MM.1S (cell line): ENCODE data around the gene TIMM44.
A peak's percentile ranks its signal among the peaks of the same experiment; 100 is the strongest.
"Not testable (repeated sequence)": the region's sequence is repeated elsewhere in the genome, so short reads cannot be mapped to it uniquely, and the experiment has no call there.

Source experiments
- DNase-seq: peaks from one replicate; pipeline ENCODE4 v3.0.0-alpha.2; 2015
- H2AFZ ChIP-seq: fragments of 300-600 bp; sonication (generic); 2 replicates; pipeline ENCODE4 v1.6.0; 2016; ENCODE audit warnings: antibody characterized with exemption, low read length
- H3F3A ChIP-seq: fragments of 300-600 bp; sonication (generic); 2 replicates; pipeline ENCODE4 v1.6.1; 2016; ENCODE audit warnings: mild to moderate bottlenecking, antibody characterized with exemption, low read length, moderate library complexity, mixed read lengths; ENCODE audit not compliant: insufficient read depth
- H3K27ac ChIP-seq: fragments of 300-600 bp; sonication (generic); 2 replicates; pipeline ENCODE4 v1.5.1; 2016; ENCODE audit warnings: mild to moderate bottlenecking, low read length
- H3K27me3 ChIP-seq: fragments of 300-600 bp; sonication (generic); replicated peaks from 2 replicates; pipeline ENCODE4 v1.6.0; 2016; ENCODE audit warnings: low read length; ENCODE audit not compliant: insufficient read depth
- H3K36me3 ChIP-seq: fragments of 300-600 bp; sonication (generic); replicated peaks from 2 replicates; pipeline ENCODE4 v1.6.1; 2016; ENCODE audit warnings: mild to moderate bottlenecking, low read length, mixed read lengths; ENCODE audit not compliant: insufficient read depth
- H3K4me1 ChIP-seq: fragments of 300-600 bp; sonication (generic); 2 replicates; pipeline ENCODE4 v1.6.1; 2016; ENCODE audit warnings: low read length, mixed read lengths
- H3K4me2 ChIP-seq: fragments of 300-600 bp; sonication (generic); 2 replicates; pipeline ENCODE4 v1.6.0; 2016; ENCODE audit warnings: low read depth, low read length
- H3K4me3 ChIP-seq: fragments of 300-600 bp; sonication (generic); 2 replicates; pipeline ENCODE4 v1.5.1; 2016; ENCODE audit warnings: low read length, mixed read lengths
- H3K79me2 ChIP-seq: fragments of 300-600 bp; sonication (generic); 2 replicates; pipeline ENCODE4 v1.6.1; 2016; ENCODE audit warnings: mixed run types, low read length, mixed read lengths
- H3K9ac ChIP-seq: fragments of 300-600 bp; sonication (generic); 2 replicates; pipeline ENCODE4 v1.6.1; 2016; ENCODE audit warnings: low read length, mixed read lengths
- H3K9me2 ChIP-seq: fragments of 300-600 bp; sonication (generic); replicated peaks from 2 replicates; pipeline ENCODE4 v1.6.1; 2016; ENCODE audit warnings: mild to moderate bottlenecking, low read length, mixed read lengths; ENCODE audit not compliant: insufficient read depth
- H3K9me3 ChIP-seq: fragments of 300-600 bp; sonication (generic); replicated peaks from 2 replicates; pipeline ENCODE4 v1.6.1; 2016; ENCODE audit warnings: mild to moderate bottlenecking, low read length, mixed read lengths; ENCODE audit not compliant: insufficient read depth
- H4K20me1 ChIP-seq: fragments of 300-600 bp; sonication (generic); 2 replicates; pipeline ENCODE4 v1.6.1; 2016; ENCODE audit warnings: mild to moderate bottlenecking, low read length, moderate library complexity, mixed read lengths; ENCODE audit not compliant: insufficient read depth
- EZH2 ChIP-seq: fragments of 300-600 bp; sonication (generic); optimal IDR thresholded peaks from 2 replicates; pipeline ENCODE3; 2017; ENCODE audit warnings: low read depth, mild to moderate bottlenecking, antibody characterized with exemption, low read length, mixed read lengths
- EZH2phosphoT487 ChIP-seq: fragments of 300-600 bp; sonication (generic); IDR thresholded peaks from 2 replicates; pipeline ENCODE4 v1.6.1; 2018; ENCODE audit warnings: antibody characterized with exemption, low read length
- TF ChIP-seq, protein P1 (sequence below): fragments of 300-600 bp; sonication (generic); IDR thresholded peaks from 2 replicates; pipeline ENCODE4 v1.5.1; 2016; ENCODE audit warnings: antibody characterized with exemption, low read length, mixed read lengths

TIMM44 gene

DNA sequence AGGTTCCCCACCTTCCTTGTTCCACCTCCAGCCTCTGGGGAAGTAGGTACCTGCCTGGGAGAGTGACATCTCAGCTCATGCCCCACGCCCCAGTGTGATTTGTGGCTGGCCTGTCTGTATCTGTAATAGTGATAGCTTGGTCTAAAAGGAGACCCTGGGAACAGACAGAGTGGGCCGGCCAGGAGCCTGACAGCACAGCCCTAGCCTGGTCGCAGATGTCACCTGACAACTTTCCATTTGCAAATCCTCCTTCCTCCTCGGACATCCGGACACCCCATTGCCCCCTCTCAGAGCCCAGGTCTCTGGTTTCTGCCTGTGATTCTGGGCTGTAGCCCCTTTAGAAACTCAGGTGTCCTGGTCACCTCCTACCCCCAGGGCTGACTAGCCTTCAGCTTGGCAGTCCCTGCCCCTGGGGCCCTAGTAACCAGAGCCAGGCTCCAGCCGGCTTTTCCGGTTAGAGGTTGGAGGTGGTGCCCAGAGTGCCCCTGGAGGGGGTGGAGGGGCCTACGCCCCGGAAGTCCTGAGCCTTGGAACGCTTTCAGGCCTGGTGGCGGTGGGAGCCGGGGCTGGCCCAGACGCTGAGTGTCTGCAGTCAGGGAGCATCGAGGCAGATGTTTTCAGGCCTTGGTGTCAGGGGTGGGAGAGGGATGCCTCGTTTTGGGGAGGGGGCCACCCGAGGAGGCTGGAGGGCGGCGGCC, 48.7 kb downstream of the TIMM44 start:
- Histone ChIP-seq H3K27ac (no peak overlapping the region), H3K36me3 (no peaks in the 10 kb centered on the region)

GRCh38 chr19:7893362-7894101, 49.9 kb downstream of the TIMM44 start:
- not testable (repeated sequence) for H3K4me3 ChIP-seq, DNase-seq, H3F3A ChIP-seq, H3K79me2 ChIP-seq, H3K9ac ChIP-seq, H3K9me2 ChIP-seq, H4K20me1 ChIP-seq, H3K36me3 ChIP-seq, H3K9me3 ChIP-seq, H2AFZ ChIP-seq, H3K27ac ChIP-seq, H3K4me2 ChIP-seq, H3K4me1 ChIP-seq
- peaks cover 72% of the 10 kb centered on the region for H3K27me3 ChIP-seq

More for the DNA sequence above, 48.7 kb downstream of the TIMM44 start:
- H3K4me2 ChIP-seq: peak overlapping the region; percentile 9; the same call in 1 of the 2 replicates
- H3K9me2 ChIP-seq: no peaks in the 10 kb centered on the region
- H3K9me3 ChIP-seq: no peaks in the 10 kb centered on the region
- H3F3A ChIP-seq: no peaks in the 10 kb centered on the region
- no peak overlapping the region for H2AFZ ChIP-seq
- H3K4me1 ChIP-seq: no peaks in the 10 kb centered on the region
- TF ChIP-seq, protein P1, sequence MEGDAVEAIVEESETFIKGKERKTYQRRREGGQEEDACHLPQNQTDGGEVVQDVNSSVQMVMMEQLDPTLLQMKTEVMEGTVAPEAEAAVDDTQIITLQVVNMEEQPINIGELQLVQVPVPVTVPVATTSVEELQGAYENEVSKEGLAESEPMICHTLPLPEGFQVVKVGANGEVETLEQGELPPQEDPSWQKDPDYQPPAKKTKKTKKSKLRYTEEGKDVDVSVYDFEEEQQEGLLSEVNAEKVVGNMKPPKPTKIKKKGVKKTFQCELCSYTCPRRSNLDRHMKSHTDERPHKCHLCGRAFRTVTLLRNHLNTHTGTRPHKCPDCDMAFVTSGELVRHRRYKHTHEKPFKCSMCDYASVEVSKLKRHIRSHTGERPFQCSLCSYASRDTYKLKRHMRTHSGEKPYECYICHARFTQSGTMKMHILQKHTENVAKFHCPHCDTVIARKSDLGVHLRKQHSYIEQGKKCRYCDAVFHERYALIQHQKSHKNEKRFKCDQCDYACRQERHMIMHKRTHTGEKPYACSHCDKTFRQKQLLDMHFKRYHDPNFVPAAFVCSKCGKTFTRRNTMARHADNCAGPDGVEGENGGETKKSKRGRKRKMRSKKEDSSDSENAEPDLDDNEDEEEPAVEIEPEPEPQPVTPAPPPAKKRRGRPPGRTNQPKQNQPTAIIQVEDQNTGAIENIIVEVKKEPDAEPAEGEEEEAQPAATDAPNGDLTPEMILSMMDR: no peak
- no peak for TF ChIP-seq EZH2phosphoT487
- TF ChIP-seq EZH2: no peak
- H3K9ac ChIP-seq: no peak overlapping the region
- H4K20me1 ChIP-seq: no peaks in the 10 kb centered on the region
- no peak for DNase-seq
- H3K79me2 ChIP-seq: no peaks in the 10 kb centered on the region
- H3K27me3 ChIP-seq: peaks cover 68% of the 10 kb centered on the region
- H3K4me3 ChIP-seq: no peak overlapping the region

DNA sequence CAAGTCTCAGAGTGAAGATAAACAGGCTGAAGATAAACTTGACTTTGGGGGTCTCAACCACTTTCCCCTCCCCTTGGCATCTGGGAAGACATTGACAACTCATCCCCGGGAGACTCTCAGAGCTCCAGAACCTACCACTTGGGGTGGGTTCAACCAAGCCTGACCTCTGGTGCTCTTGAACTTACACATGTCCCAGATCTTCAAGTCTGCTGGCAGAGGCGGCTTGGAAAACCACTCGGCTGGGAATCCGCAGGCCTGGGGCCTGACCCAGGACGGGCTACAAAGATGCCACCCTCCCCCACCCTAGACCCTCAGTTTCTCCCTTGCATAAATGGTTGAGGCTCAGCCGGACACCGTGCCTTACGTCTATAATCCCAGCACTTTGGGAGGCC, 54.6 kb downstream of the TIMM44 start:
- Histone ChIP-seq H3K9ac (no peak overlapping the region), H3K27me3 (peaks cover 79% of the 10 kb centered on the region), H3K36me3 (no peaks in the 10 kb centered on the region), H3K9me2 (no peaks in the 10 kb centered on the region), H2AFZ (no peak overlapping the region), H3K4me1 (no peaks in the 10 kb centered on the region), H3K4me2 (no peak overlapping the region), H4K20me1 (no peaks in the 10 kb centered on the region), H3F3A (no peaks in the 10 kb centered on the region), H3K27ac (no peak overlapping the region), H3K4me3 (no peak overlapping the region), H3K9me3 (no peaks in the 10 kb centered on the region), H3K79me2 (no peaks in the 10 kb centered on the region)
- no peak for DNase-seq
- no peak for TF ChIP-seq EZH2
- TF ChIP-seq, protein P1: no peak
- no peak for TF ChIP-seq EZH2phosphoT487
